Measurements from ENCODE around the gene HMX1.

The HMX1 gene

DNA sequence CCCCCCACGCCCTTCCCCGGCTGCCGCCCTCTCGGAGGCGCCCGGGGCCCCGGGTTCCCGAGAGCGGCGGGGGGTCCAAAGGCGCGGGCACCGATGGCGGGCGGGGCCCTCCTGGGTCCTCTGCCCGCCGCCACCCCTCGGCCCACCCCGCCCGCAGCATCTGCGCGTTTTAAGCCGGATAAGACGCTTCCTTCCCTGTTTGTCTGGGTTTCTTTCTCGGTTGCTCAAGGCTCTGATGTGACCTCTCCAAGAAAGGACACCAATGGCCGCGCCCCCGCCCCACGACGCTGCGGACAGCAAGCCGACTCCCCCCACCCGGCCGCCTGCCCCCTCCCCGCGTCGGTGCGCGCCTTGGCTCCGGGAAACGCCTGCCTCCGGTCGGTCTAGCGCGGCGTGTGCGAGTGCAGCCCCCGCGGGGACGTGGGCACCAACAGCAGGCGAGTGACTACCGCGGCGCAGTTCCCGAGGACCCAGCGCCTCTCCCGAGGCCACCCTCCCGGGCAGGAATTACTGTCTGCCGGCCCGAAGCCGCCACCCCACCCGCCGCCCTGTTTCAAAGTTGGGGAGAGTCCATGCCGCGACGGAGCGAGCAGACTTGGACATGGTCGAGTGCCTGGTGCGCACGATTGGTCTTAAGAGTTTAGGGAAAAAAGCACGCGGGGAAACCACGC, 21.1 kb upstream of the HMX1 start:
- no peak for DNase-seq (ENCODE audit: low spot score)

- no peak for DNase-seq (ENCODE audit: low spot score)
Observed at GRCh38 chr4:8891646-8892555, 20.3 kb upstream of the HMX1 start.

DNA sequence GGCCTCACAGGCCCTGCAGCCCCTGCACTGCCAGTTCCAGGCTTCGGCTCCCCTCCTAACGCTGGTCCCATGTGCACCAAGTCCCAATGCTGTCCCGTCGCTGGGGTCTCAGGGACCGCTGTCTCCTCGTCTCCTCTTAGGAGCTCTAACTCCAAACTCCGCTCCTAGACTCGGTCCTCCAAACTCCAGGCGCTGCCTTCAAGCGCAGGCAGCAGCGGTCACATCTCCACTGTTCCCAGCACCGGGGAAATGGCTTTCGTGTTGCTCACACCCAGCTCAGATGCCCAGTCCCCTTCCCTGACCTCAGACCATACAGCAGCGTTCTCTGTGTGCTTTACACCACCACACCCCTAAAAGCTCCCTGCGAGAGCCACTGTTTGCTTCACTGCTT, 19.6 kb upstream of the HMX1 start:
- DNase-seq (ENCODE audit: low spot score): no peak

- DNase-seq (ENCODE audit: low spot score): no peak
Observed at GRCh38 chr4:8888856-8889255, 17.2 kb upstream of the HMX1 start.

DNA sequence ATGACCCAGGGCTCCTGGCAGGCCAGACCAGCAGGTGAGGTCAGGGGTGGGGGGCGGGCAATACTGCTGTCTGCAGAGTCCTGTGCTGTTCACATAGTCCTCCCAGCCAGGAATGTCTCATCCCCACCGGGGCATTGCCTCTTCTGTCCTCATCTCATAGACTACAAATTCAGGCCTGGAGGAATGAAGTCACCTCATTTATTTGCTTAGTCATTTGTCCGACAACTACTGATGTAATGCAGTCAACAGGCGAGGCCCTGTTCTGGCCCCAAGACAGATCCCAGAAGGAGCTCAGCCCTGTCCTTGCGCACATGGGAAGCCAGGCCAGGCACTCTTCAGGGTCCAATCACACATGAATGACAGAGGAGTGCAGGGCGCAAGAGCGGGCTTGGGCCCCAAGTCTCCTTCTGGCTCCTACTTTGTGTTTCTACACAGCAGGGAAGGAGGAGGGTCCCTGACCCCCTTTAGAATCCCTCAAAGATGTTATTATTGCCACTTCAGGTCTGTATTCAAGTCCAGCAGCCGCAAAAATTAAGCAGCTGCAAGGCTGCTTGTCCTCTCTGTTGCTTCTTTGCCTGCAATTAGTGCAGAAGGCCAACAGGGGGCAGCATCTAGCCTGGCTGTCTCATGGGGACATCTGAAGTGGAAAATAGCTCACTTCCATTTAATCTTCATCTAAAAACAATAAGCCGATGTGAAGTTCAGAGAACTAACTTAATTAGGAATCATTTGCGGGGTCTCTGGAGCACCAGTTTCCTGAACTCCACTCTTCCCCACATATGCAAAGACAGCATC, 15.2 kb upstream of the HMX1 start:
- no peak for DNase-seq (ENCODE audit: low spot score)

DNA sequence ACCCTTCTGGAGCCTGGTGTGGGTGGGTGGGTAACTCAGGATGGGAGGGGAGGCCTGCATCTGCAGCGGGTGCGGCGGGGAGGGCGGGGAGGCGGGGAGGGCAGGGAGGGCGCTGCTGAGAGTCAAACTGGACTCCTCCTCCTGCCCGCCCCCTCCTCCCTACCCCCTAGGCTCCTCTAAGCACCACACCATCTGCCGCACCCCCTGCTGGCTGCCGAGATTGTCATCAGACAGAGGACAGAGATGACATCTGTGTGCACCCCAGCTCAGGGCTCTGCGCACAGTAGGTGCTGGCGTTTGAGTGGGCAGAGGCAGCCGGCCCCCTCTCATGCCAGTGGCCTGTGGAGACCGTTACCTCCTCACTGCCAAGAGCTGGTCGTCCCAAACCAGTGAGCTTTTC, 10.6 kb upstream of the HMX1 start:
- no peak for DNase-seq (ENCODE audit: low spot score)

GRCh38 chr4:8880851-8881250, 9.2 kb upstream of the HMX1 start:
- DNase-seq (ENCODE audit: low spot score): no peak

- no peak for DNase-seq (ENCODE audit: low spot score)
Observed at GRCh38 chr4:8879574-8879973, 7.9 kb upstream of the HMX1 start.

DNA sequence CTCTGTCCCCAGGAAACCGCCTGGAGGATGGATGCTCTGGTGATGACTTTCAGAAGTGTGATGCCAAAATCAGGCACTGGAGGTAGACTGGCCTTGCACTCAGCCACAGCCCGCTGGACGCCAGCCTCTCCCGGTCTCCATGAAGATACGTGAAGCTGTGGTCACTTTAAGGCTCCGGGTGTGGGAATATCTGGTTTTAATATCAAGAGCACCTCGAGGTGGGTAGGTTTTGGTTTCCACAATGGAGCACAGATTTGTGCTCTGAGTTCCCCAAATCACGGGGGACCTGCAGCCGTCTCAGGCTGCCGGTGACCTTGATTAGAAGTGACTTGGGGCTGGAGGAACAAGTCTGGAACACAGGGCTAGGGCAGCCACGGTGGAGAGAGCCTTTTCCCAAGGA, 6.8 kb upstream of the HMX1 start:
- DNase-seq (ENCODE audit: low spot score): no peak

DNA sequence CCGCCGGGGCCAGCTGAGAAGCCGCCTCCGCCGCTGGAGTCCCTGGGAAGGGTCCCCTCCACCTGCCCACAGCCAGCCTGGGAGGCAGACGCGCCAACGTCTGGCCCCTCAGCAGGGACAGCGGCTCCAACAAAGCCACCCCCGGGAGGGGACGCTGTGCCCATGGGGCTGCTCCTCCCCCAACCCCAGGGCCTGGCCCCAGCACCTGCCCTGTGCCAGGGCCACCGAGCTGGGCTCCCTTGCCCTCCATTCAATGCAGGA, 6.1 kb upstream of the HMX1 start:
- no peak for DNase-seq (ENCODE audit: low spot score)

GRCh38 chr4:8876982-8877779, 5.5 kb upstream of the HMX1 start:
- no peak for DNase-seq (ENCODE audit: low spot score)

DNA sequence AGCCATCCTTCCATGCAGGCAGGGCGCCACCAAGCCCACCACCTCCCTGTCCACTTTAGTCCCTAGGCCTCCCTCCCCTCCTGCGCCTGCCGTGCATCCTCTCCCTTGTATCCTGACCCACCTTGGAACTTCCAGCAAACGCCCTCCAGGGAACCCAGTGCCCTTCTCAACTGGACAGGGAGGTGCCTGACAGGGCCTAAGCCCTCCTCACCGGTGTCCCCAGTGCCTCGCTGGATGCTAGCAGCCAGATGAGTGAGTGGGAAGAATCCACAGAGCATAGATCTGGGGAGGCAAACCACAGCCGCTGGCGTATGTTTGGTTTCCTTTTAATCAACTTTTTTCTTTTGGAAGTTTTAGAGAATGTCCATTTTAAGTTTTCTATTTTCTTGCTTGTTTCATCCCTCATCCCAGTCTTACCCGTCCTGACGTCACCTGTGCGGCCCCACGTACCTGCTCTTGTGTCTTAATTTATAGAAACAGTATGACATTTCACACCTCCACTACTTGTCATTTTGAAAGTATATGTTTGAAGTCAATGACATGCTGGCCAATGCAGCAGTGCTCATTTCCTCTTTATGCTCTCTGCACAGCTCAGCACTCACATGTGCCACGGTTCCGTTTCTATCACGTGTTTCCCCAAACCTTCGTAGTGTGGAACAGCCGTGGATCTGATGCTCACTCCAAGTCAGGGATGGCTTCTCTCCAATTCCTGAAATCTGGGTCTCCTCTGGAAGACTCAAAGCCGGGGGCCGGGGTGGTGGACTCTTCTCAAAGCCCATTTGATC, 3.4 kb upstream of the HMX1 start:
- no peak for DNase-seq (ENCODE audit: low spot score)

DNA sequence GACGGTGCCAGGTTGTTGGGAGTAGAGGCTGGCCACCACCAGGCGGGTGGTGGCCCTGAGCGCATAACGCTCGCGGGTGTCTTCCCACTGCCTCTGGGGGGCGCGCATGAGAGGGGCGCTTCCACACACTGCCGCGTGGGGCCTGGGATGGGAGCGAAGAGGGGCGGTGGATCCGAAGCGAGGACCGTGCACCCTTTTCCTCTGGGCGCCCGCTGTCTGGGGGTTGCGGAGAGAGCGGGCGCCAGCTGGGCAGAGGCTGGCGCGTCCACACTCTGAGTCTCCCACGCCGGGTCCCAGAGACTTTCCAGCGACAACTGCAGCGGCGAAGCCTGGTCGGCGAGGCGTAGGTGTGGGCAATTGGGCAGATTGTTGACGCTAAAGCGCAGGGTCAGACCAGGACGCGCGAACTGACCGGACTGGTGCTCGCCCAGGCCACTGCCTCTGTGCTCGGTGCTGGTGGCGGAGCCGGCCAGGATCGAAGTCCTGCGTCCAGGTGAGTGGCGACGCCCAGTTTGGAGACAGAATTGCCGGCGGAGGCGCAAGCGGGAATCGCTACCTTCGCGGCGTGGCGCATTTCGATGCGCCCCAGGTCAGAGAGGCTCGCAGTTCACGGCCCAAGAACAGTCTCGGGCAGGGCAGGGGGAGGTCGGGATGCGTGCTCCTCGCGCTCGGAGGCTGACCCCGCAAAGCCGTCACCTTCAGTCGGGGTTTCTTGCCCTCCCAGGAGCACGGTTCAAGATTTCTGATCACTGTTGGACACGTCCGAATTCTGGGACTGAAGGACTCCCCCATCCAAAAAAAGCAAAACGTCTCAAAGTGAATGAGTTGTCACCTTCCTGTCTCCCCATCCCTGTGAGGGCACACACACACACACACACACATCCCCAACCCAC, 2.6 kb upstream of the HMX1 start:
- no peak for DNase-seq (ENCODE audit: low spot score)

- no peak for DNase-seq (ENCODE audit: low spot score)
Observed at GRCh38 chr4:8872402-8873291, 1.0 kb upstream of the HMX1 start.

- no peak for DNase-seq (ENCODE audit: low spot score)
Observed at GRCh38 chr4:8870647-8871416, 807 bp downstream of the HMX1 start.

- DNase-seq (ENCODE audit: low spot score): no peak
Observed at GRCh38 chr4:8869898-8870646, 1.6 kb downstream of the HMX1 start.

DNA sequence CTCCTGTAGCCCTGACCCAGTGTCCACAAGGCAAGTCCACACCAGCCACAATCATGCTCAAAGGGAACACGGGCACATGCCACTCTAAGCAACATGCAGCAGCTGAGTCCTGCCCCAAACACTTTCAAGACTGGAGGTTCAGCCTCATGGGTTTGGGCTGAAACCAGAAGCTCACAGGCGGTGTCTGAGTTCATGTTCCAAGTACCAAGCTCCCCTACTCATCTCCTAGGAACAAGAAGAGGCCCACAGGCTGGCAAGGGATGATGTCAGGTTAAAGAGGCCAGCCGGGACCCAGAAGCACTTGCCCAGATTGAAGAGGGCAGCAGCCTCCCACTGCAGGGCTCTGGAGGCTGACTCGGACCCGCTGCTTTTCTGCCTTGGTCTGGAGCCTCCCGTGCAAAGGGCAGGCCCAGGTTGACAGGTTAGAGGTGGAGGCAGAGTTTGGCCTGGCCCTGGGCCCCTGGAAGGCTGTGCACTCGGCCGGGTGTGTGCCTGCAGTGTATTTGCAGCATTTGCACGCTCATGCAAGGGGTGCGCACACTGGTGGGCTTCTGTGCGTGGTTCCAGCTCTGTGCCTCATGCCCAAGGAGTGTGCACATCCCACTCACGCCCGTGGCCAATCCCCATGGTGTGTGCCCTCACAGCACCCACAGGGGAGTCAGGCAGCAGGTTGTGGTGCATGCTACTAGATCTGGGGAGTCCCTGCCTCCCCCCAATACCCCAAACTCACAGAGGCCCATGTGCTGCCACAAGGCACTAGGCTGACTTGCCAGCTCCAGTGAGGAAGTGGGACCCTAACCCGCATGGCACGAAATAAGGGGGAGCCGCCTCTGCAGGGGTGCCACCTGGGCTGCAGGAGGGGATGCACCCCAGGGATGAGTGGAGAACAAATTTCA, 2.4 kb downstream of the HMX1 start:
- no peak for DNase-seq (ENCODE audit: low spot score)
